Fibroblast of skin of right biceps (primary cell): Measurements from ENCODE around the gene TRPM8.
A peak's percentile ranks its signal among the peaks of the same experiment; 100 is the strongest.

Source experiments
- DNase-seq: peaks from one replicate; pipeline ENCODE4 v3.0.0-alpha.2; 2013

TRPM8 gene

DNA sequence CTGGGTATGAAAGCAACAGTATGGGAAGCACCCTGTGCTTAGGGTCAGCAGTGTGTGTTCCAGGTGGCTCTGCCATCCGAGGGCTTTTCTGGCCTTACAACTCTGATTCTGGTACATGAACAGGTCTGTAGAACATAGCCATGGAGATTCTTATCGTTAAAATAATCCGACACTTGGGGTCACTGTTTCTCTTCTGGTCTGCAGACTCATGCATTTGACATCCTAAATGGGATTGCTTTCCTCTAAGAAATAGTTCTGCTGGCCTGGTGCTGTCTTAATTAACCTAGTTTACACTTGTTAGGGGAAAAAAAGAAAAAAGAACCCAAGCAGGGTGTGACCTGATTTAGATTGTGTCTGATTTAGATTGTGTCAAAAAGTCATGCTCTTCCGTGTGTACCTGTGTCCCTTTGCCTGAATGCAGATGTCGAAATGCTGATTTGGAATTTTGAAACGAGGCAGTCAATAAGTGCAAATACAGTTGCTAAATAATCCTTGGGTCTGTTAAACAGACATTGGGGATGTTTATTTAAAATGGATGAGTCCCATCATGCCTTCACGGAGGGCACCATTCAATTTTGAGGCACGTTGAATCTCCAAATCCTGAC is 59.6 kb downstream of the TRPM8 start:
- peak; percentile 74 for DNase-seq

DNA sequence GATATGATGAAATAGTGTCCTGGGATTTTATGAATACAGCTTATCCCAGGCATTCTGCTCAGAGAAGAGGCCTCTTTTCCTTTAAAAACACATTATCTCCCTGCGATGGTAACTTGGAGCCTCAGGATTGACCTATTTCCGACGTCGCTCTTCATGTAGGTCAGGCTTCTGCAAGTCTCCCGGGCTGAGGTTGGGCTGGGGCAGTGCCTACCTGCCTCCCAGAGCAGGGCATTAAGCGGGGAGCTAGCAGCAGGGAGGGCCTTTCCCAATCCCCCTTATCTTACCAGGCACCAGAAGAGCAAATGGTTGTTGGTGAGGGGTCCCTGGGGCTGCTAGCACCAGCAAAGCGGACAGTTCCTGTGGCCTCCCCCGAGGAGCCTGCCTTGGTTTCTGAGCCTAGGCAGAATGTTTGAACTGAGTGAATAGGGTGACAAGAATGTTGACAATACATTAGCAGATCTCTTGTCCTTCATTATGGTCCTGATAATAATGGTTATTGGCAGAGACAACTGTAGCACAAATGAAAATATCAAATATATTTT is 60.2 kb downstream of the TRPM8 start:
- no peak for DNase-seq

DNA sequence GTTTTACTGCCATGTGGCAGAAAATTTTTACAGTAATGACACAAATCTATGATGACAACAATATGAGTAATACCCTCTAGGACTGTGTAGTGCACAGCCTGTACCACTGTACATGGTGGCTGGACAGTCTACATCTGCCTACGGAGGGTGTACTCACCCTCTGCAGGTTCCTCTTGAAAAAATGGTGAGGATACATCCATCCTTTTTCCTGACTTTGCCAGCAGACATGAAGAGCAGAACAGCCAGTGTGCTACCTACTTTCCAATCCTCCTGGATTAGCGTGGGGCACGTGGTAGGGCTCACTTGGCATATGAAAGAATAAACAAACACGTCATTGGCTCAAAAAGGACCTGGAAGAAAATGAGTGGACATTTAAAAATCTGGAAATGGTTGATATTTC is 62.6 kb downstream of the TRPM8 start:
- peak; percentile 34 for DNase-seq

GRCh38 chr2:233980955-233981561 is 63.9 kb downstream of the TRPM8 start:
- DNase-seq: no peak

GRCh38 chr2:233981574-233982420 is 64.6 kb downstream of the TRPM8 start:
- no peak for DNase-seq

- peak; percentile 96 for DNase-seq
Observed at GRCh38 chr2:233982421-233983121, 65.4 kb downstream of the TRPM8 start.

DNA sequence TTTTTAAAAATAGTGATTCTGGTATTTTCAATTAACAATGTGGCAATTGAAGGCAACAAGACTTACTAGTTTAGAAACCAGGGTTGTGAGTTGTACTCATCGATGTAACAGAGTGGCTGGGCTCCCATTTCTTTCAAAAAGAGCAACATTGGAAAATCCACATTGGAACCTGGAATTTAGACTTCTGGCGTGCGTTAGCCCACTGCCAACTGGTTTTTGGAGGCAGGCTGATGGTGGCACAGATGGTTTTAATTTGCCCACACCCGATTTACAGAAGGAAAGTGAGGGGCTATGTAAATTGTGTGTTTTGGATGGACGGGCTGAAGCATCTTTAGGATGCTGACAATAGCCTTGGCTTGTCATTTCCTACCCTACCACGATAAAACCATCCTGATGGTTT is 66.3 kb downstream of the TRPM8 start:
- DNase-seq: no peak

DNA sequence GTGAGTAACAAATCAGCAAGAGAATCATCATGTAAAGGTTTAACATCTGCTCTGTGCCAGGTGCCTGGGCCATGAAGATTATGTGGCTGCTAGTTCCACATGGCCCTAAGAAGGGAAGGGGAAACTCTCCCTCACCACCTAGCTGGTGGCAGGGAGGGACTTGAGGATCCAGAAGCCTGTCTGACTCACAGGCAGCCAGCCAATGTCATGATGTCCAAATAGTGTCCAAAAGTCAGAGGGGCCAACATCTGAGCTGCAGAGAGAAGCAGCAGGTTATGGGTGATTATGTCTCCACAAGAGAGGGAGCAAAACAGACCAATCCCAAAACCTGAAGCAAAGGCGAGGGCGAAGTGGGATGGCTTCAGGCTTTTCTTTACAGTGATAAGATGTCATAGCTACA is 71.4 kb downstream of the TRPM8 start:
- DNase-seq: no peak

DNA sequence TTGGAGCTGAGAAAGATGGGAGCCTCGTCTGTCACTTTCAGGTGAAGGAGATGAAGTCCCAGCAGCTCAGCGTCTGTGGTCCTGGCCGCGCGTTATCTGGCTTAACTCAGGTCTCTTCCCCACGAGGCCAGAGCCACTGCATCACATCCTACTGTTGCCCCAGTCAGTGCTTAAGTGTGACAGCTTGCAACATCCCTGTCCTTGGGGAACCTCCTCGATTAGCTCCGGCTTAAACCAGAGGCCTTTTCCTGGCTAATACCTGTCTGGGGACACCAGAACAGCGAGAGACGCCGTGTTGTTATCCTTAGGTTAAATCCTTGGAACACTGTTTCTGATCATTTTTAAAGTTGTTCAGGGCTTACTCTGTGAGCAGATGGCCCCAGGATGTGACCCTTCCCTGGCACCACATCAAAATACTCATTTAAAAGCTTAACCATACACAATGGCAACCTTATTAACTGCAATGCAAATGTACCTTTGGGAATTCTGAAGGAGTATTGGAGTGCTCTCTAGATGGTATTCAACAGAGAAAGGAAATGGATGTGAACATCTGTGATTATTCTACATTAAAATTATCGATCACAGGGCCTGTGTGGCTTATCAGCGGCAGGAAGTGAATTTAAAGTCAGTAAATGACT is 72.2 kb downstream of the TRPM8 start:
- DNase-seq: no peak

GRCh38 chr2:233990261-233990798 is 73.2 kb downstream of the TRPM8 start:
- no peak for DNase-seq

GRCh38 chr2:233991196-233991595 is 74.0 kb downstream of the TRPM8 start:
- DNase-seq: no peak

- no peak for DNase-seq
Observed at GRCh38 chr2:233992513-233993217, 75.5 kb downstream of the TRPM8 start.

GRCh38 chr2:233993461-233993860 is 76.3 kb downstream of the TRPM8 start:
- no peak for DNase-seq

DNA sequence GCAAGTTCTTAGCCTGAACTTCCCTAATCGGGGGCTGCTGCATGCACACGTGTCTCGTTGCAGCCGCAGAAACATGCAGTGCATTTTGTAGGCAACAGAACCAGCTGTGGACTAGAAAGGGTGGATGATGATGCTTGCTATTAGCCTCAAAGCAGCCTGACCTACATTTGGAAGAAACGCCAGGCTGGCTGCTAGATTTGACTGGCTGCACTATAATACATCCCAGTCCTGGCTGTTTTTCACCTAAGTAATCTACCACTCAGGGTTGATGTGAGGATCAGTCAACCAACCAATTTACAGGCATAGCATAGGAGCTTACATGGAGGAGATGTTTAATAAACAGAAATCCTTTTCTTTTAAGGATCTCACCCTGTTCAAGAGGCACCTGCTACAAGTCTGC is 77.0 kb downstream of the TRPM8 start:
- DNase-seq: no peak

- DNase-seq: peak; percentile 27
Observed at GRCh38 chr2:233996000-233996399, 78.8 kb downstream of the TRPM8 start.

GRCh38 chr2:233996461-233996860 is 79.3 kb downstream of the TRPM8 start:
- DNase-seq: peak; percentile 67

GRCh38 chr2:233997707-233998106 is 80.5 kb downstream of the TRPM8 start:
- no peak for DNase-seq

DNA sequence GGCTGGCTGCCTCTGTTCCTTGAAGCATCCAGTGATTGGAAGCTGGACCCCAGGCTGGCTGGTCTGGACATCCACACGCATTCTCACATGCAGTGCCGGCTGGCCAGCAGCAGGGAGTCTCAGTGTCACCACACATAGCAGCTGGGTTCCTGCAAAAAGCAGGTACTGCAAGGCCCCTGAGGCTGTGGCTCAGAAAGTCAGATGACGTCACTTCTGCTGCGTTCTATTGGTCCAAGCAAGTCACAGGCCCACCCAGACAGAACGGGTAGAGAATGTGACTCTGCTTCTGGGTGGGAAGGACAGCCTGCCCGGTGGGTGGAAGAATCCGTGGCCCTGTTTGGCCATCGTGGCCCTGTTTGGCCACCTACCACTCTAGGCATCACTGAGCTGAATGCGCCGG is 82.0 kb downstream of the TRPM8 start:
- DNase-seq: no peak

DNA sequence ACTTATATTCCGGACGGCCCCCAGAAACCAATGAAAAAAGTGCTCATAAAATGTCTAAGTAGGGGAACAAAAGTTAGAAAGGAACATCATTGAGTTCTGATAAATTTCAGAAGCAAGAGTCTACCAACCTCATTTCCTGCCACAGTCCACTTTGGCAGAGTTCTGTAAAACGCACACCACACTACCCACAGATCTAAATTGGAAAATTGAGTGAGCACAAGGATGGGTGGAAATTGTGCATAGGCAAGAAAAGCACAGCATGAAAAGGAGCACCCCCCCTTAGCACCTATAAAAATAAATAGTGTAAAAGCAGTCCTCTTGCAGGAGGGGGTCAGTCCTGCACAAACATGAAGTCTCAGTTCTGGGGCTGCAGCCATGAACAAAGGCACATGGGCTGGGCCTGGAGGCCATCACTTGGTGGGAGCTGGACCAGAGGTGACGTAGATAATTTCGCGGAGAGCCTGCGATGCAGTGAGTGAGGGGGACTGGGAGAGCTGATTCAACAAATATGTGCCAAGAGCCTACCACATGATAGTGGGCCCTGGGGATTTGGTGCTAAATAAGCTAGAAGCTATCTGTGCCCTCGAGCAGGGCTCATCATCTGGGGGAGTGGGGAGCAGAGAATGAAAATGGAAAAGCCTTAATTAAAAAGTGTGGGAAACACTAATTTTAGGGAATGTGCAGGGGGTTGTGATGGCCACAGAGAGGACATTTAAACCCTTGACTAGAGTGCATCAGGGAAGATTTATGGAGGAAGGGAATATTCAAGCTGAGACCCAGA is 84.4 kb downstream of the TRPM8 start:
- no peak for DNase-seq

DNA sequence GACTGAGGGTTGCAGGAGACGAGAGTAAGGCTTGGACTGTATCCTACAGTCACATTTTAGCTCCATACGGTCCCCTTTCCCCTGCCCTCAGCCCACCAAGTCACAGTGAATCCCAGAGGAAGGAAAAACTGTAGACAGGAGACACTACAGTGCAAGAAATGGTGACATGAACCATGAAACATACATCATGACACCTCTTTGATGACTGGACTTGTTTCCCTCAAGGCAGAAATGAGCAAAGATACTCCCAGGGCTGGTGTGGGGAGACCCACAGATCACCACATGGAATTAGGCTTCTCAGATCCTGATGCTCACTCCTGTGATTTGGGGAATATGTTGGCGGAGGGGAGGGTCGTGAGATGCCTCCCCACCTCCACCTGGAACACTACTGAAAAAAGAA is 85.1 kb downstream of the TRPM8 start:
- no peak for DNase-seq
